Prostate gland (tissue), 2 donors: Measurements from ENCODE around the gene CLPSL1.

Source experiments
- CTCF ChIP-seq, 4 experiments: fragments of 200-600 bp in 2 of 4; fragments of 450-650 bp in 2 of 4; sonication (generic) in 2 of 4; IDR thresholded peaks; 1 replicate in 3 of 4; 2 replicates in 1 of 4; pipeline ENCODE4 v1.5.1; 2016 to 2019; ENCODE audit warnings: antibody characterized with exemption in 4 of 4, mild to moderate bottlenecking in 2 of 4, moderate library complexity in 2 of 4
- POLR2A ChIP-seq: fragments of 450-650 bp; IDR thresholded peaks from one replicate; pipeline ENCODE4 v1.6.1; 2016; ENCODE audit warnings: antibody characterized with exemption, mild to moderate bottlenecking
- POLR2AphosphoS5 ChIP-seq: sonication (generic); formaldehyde crosslinking; IDR thresholded peaks from one replicate; pipeline ENCODE4 v1.6.1; 2017; ENCODE audit warnings: antibody characterized with exemption

GRCh38 chr6:35781290-35781689, 471 bp downstream of the CLPSL1 start:
- no peak for TF ChIP-seq CTCF (IDR thresholded peaks at IDR 0.05)
- TF ChIP-seq POLR2A = no peak
- TF ChIP-seq POLR2AphosphoS5 = no peak
